A549 (cell line): Measurements from ENCODE around the gene SH3BP2.

Experiments used
- CHD2 ChIP-seq: fragments of 150-350 bp; IDR thresholded peaks from 2 replicates; pipeline ENCODE4 v1.6.1; 2014; ENCODE audit warnings: low read length; ENCODE audit not compliant: partially characterized antibody
- E2F6 ChIP-seq: IDR thresholded peaks from 2 replicates; pipeline ENCODE4 v1.6.1; 2012; ENCODE audit warnings: low read depth, borderline replicate concordance
- ELK1 ChIP-seq: fragments of 150-350 bp; IDR thresholded peaks from 2 replicates; pipeline ENCODE4 v1.6.1; 2014; ENCODE audit warnings: low read depth, mild to moderate bottlenecking, low read length
- MYC ChIP-seq: IDR thresholded peaks from 2 replicates; pipeline ENCODE4 v1.6.1; 2012; ENCODE audit warnings: mild to moderate bottlenecking, inconsistent platforms, low read length, improper control_type of control experiment, borderline replicate concordance
- NPAS2 ChIP-seq: fragments of 250-450 bp; sonication (Bioruptor Pico); IDR thresholded peaks from 2 replicates; pipeline ENCODE4 v1.8.0; 2022; ENCODE audit warnings: mild to moderate bottlenecking, moderate library complexity, borderline replicate concordance

- TF ChIP-seq MYC (no peak), NPAS2 (CRISPR knock-in tag) (no peak), CHD2 (no peak), ELK1 (no peak), E2F6 (no peak)
Measured at GRCh38 chr4:2767705-2768074, 25.2 kb upstream of the SH3BP2 start.
